DND-41 (cell line): ENCODE measurements around the gene RBM25.
"Not testable (repeated sequence)": the region's sequence is repeated elsewhere in the genome, so short reads cannot be mapped to it uniquely, and the experiment has no call there.

ENCODE experiments used
- ATAC-seq: fragments of 200-7000 bp; cut with Tn5 transposase; 3 replicates; pipeline ENCODE4 v1.9.1; 2021; ENCODE audit warnings: low read depth; ENCODE audit not compliant: insufficient read depth
- DNase-seq: peaks from one replicate; pipeline ENCODE4 v3.0.0-alpha.2; 2020
- H2AFZ ChIP-seq: 2 replicates; pipeline ENCODE4 v1.6.0; 2012; ENCODE audit warnings: low read depth, low read length
- H3K27ac ChIP-seq: 2 replicates; pipeline ENCODE4 v1.5.1; 2012; ENCODE audit warnings: low read length, inconsistent platforms
- H3K27me3 ChIP-seq: fragments of 200-600 bp; sonication (generic); 2 replicates; pipeline ENCODE4 v1.6.0; 2012; ENCODE audit warnings: low read length, mild to moderate bottlenecking, inconsistent platforms; ENCODE audit not compliant: insufficient read depth, poor library complexity
- H3K36me3 ChIP-seq: 2 replicates; pipeline ENCODE4 v1.5.1; 2012; ENCODE audit warnings: low read length, inconsistent platforms; ENCODE audit not compliant: insufficient read depth
- H3K4me1 ChIP-seq: 2 replicates; pipeline ENCODE4 v1.5.1; 2012; ENCODE audit warnings: mild to moderate bottlenecking, low read length; ENCODE audit not compliant: insufficient read depth
- H3K4me2 ChIP-seq: 2 replicates; pipeline ENCODE4 v1.6.0; 2012; ENCODE audit warnings: mild to moderate bottlenecking, moderate library complexity, low read length, inconsistent platforms; ENCODE audit not compliant: insufficient read depth
- H3K4me3 ChIP-seq, 2 experiments: fragments of 200-600 bp in 1 of 2; shearing (Covaris generic) in 1 of 2; 2 replicates each; pipeline ENCODE4 v1.5.1; 2012 to 2016; ENCODE audit warnings: inconsistent platforms in 2 of 2, low read length in 2 of 2, mild to moderate bottlenecking in 2 of 2, low read depth in 1 of 2, moderate library complexity in 1 of 2
- H3K79me2 ChIP-seq: 2 replicates; pipeline ENCODE4 v1.6.0; 2012; ENCODE audit warnings: low read length, inconsistent platforms; ENCODE audit not compliant: insufficient read depth
- H3K9ac ChIP-seq: 2 replicates; pipeline ENCODE4 v1.6.0; 2012; ENCODE audit warnings: low read depth, mild to moderate bottlenecking, inconsistent platforms, low read length, moderate library complexity
- H3K9me3 ChIP-seq: 2 replicates; pipeline ENCODE4 v1.5.1; 2012; ENCODE audit warnings: low read length, moderate library complexity, mild to moderate bottlenecking, inconsistent platforms; ENCODE audit not compliant: insufficient read depth, severe bottlenecking
- H4K20me1 ChIP-seq: 2 replicates; pipeline ENCODE4 v1.6.0; 2012; ENCODE audit warnings: low read length; ENCODE audit not compliant: insufficient read depth
- EZH2 ChIP-seq: IDR thresholded peaks from 3 replicates; pipeline ENCODE4 v1.6.1; 2012; ENCODE audit warnings: borderline replicate concordance, low read depth, mild to moderate bottlenecking, moderate library complexity, low read length, inconsistent platforms; ENCODE audit not compliant: severe bottlenecking
- TF ChIP-seq, protein P1 (sequence below): IDR thresholded peaks from 2 replicates; pipeline ENCODE4 v1.5.1; 2012; ENCODE audit warnings: borderline replicate concordance, low read length, moderate library complexity, mild to moderate bottlenecking; ENCODE audit not compliant: poor library complexity, severe bottlenecking; ENCODE audit errors: extremely low read depth

RBM25 gene

DNA sequence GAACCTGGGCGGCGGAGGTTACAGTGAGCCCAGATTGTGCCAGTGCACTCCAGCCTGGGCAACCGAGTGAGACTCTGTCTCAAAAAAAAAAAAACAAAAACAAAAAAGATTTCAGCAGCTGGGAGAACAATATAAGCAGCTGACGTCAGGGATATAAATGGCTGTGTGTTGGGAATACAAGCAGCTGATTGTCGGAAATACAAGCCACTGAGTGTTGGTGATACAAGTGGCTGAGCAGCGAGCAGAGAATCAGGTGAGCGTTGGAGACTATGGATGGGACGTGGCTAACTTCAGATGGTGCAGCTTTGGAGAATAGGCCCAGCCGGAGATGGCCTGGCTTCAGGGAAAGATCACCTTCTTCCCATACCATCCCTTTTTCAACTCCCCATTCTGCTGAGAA is 109.9 kb downstream of the RBM25 start:
- TF ChIP-seq, protein P1, sequence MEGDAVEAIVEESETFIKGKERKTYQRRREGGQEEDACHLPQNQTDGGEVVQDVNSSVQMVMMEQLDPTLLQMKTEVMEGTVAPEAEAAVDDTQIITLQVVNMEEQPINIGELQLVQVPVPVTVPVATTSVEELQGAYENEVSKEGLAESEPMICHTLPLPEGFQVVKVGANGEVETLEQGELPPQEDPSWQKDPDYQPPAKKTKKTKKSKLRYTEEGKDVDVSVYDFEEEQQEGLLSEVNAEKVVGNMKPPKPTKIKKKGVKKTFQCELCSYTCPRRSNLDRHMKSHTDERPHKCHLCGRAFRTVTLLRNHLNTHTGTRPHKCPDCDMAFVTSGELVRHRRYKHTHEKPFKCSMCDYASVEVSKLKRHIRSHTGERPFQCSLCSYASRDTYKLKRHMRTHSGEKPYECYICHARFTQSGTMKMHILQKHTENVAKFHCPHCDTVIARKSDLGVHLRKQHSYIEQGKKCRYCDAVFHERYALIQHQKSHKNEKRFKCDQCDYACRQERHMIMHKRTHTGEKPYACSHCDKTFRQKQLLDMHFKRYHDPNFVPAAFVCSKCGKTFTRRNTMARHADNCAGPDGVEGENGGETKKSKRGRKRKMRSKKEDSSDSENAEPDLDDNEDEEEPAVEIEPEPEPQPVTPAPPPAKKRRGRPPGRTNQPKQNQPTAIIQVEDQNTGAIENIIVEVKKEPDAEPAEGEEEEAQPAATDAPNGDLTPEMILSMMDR: no peak
- TF ChIP-seq EZH2: no peak
- no peak overlapping the region for H3K4me2 ChIP-seq
- no peak for ATAC-seq

DNA sequence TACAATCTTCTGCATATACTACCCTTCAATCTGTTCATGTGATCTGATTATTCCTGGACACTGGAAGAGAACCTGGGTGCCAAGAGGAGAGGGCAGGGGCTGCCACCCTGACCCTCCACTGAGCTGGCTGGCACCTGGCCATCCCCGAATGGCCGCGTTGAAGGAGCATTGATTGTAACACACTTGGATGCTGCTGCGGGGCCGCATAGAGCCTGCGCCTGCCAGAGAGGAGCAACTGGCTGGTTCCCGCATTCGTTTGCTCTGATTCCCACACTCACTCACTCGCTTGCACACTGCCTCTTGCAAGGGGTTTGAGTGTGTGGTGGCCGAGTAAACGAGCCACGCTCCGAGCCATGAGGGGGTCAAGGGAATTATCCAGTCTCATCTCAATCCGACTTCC is 110.4 kb downstream of the RBM25 start:
- Histone ChIP-seq H3K36me3 (peaks cover 48% of the 10 kb centered on the region), H2AFZ (no peak overlapping the region), H3K79me2 (no peaks in the 10 kb centered on the region), H3K27ac (no peak overlapping the region), H3K9me3 (no peaks in the 10 kb centered on the region), H3K9ac (no peak overlapping the region), H3K4me2 (no peak overlapping the region), H3K27me3 (no peaks in the 10 kb centered on the region), H3K4me3 (no peak overlapping the region), H4K20me1 (peaks cover 4% of the 10 kb centered on the region; the same call in 1 of the 2 replicates), H3K4me1 (no peaks in the 10 kb centered on the region)
- ATAC-seq (no peak), DNase-seq (no peak)
- no peak for TF ChIP-seq EZH2
- TF ChIP-seq, protein P1: no peak

More for the DNA sequence above, 109.9 kb downstream of the RBM25 start:
- no peak for DNase-seq
- H3K9me3 ChIP-seq: no peaks in the 10 kb centered on the region
- H3K27ac ChIP-seq: no peak overlapping the region
- H3K9ac ChIP-seq: no peak overlapping the region
- no peaks in the 10 kb centered on the region for H3K79me2 ChIP-seq
- no peaks in the 10 kb centered on the region for H3K4me1 ChIP-seq
- no peak overlapping the region for H3K4me3 ChIP-seq
- H3K27me3 ChIP-seq: no peaks in the 10 kb centered on the region
- H2AFZ ChIP-seq: no peak overlapping the region
- peaks cover 44% of the 10 kb centered on the region for H3K36me3 ChIP-seq
- peaks cover 4% of the 10 kb centered on the region; the same call in 1 of the 2 replicates for H4K20me1 ChIP-seq

DNA sequence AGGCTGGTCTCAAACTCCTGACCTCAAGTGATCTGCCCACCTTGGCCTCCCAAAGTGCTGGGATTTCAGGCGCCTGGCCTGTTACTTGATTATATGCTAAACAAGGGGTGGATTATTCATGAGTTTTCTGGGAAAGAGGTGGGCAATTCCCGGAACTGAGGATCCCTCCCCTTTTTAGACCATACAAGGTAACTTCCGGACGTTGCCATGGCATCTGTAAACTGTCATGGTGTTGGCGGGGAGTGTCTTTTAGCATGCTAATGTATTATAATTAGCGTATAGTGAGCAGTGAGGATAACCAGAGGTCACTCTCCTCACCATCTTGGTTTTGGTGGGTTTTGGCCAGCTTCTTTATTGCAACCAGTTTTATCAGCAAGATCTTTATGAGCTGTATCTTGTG is 111.5 kb downstream of the RBM25 start:
- not testable (repeated sequence) for DNase-seq, H3K27me3 ChIP-seq, H3K4me2 ChIP-seq, H3K4me1 ChIP-seq, H3K4me3 ChIP-seq, H3K9me3 ChIP-seq, H4K20me1 ChIP-seq, H3K79me2 ChIP-seq, H2AFZ ChIP-seq, H3K9ac ChIP-seq, ATAC-seq, H3K27ac ChIP-seq
- H3K36me3 ChIP-seq: peaks cover 56% of the 10 kb centered on the region

DNA sequence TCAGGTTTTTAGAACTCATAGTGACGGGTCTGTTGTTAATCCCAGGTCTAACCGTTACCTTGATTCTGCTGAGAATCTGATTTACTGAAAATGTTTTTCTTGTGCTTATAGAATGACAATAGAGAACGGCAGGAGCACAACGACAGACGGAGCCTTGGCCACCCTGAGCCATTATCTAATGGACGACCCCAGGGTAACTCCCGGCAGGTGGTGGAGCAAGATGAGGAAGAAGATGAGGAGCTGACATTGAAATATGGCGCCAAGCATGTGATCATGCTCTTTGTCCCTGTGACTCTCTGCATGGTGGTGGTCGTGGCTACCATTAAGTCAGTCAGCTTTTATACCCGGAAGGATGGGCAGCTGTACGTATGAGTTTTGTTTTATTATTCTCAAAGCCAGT is 112.4 kb downstream of the RBM25 start:
- Histone ChIP-seq H3K9ac (no peak overlapping the region), H3K4me2 (no peak overlapping the region), H3K9me3 (no peaks in the 10 kb centered on the region), H3K36me3 (peaks cover 58% of the 10 kb centered on the region), H3K79me2 (no peaks in the 10 kb centered on the region), H3K4me1 (no peaks in the 10 kb centered on the region), H3K27me3 (no peaks in the 10 kb centered on the region), H4K20me1 (peaks cover 4% of the 10 kb centered on the region; the same call in 1 of the 2 replicates), H3K27ac (no peak overlapping the region), H2AFZ (no peak overlapping the region), H3K4me3 (no peak overlapping the region)
- no peak for DNase-seq
- no peak for ATAC-seq
- no peak for TF ChIP-seq EZH2
- TF ChIP-seq, protein P1: no peak
